ENCODE results near the gene DPM2.
A peak's percentile ranks its signal among the peaks of the same experiment; 100 is the strongest.

The DPM2 gene

DNA sequence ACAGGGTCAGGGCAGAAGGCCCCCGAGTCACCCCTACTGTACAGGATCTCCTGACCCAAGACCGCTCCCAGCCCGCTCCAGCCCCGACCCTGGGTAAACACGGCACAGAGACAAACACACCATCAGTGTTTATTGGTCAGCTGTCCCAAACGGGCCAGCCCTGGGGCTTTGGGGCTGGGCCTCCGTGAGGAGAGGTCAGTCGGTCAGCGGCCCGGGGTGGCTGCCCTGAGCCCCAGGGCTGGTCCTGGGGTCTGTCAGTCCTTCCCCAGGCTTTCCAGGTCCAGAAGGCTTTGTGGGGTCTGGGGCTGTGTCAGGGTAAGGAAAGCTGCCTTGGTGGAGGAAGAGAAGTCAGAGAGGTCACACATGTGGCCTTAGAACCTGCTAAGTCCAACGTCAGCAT, 2.7 kb downstream of the DPM2 start:
- H3K4me3 ChIP-seq (ENCODE audit: low read depth, low read length) = no peak overlapping the region
- TF ChIP-seq CTCF (IDR thresholded peaks at IDR 0.05; ENCODE audit: borderline replicate concordance, insufficient read depth, low read depth, low read length) = no peak

GRCh38 chr9:127934248-127934647, 3.4 kb downstream of the DPM2 start:
- TF ChIP-seq CTCF (IDR thresholded peaks at IDR 0.05; ENCODE audit: borderline replicate concordance, insufficient read depth, low read depth, low read length) = no peak
- H3K4me3 ChIP-seq (ENCODE audit: low read depth, low read length) = no peak overlapping the region

- H3K4me3 ChIP-seq (ENCODE audit: low read depth, low read length) = peak overlapping the region; percentile 64
- TF ChIP-seq CTCF (IDR thresholded peaks at IDR 0.05; ENCODE audit: borderline replicate concordance, insufficient read depth, low read depth, low read length) = no peak
These were observed 6.4 kb downstream of the DPM2 start for GRCh38 chr9:127931092-127931881.

GRCh38 chr9:127930231-127931091, 7.2 kb downstream of the DPM2 start, which contains the start of gene PIP5KL1:
PIP5KL1 (minus strand) TSS chr9:127930777; CDS start chr9:127930752, 25 bp downstream.
- no peak for TF ChIP-seq CTCF (IDR thresholded peaks at IDR 0.05; ENCODE audit: borderline replicate concordance, insufficient read depth, low read depth, low read length)
- H3K4me3 ChIP-seq (ENCODE audit: low read depth, low read length) = peak within 1 kb of the TSS; percentile 64

DNA sequence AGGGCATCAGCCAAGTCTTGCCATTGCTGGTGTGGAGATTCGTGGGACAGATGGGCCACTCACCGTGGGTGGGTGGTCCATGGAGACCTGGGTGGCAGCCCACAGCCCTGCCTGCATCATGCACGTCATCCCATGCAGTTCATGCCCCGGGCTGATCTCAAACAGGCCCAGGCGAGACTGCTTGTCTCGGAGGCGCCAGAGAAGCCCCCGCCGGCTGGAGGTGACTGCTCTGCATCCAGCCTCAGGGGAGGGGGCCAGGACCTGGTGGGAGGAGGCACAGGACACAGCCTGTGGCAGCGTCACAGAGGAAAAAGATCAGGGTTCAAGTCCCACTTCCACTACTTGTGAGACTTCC, 8.1 kb downstream of the DPM2 start:
- TF ChIP-seq CTCF (IDR thresholded peaks at IDR 0.05; ENCODE audit: borderline replicate concordance, insufficient read depth, low read depth, low read length) = no peak
- no peak overlapping the region for H3K4me3 ChIP-seq (ENCODE audit: low read depth, low read length)

- no peak for TF ChIP-seq CTCF (IDR thresholded peaks at IDR 0.05; ENCODE audit: borderline replicate concordance, insufficient read depth, low read depth, low read length)
These were observed 8.7 kb downstream of the DPM2 start for GRCh38 chr9:127928676-127929624.

More at GRCh38 chr9:127928676-127929624, 8.7 kb downstream of the DPM2 start:
- H3K4me3 ChIP-seq (ENCODE audit: low read depth, low read length) = no peak overlapping the region
